Esophagus muscularis mucosa (tissue), 4 donors: Measurements from ENCODE around the gene KCNN4.

ENCODE experiments used
- CTCF ChIP-seq, 3 experiments: fragments of 200-600 bp in 2 of 3; fragments of 450-650 bp in 1 of 3; sonication (generic) in 2 of 3; IDR thresholded peaks; one replicate each; pipeline ENCODE4 v1.5.1; 2017 to 2019; ENCODE audit warnings: antibody characterized with exemption in 3 of 3, mild to moderate bottlenecking in 2 of 3, moderate library complexity in 1 of 3
- EP300 ChIP-seq: sonication (generic); formaldehyde crosslinking; IDR thresholded peaks from one replicate; pipeline ENCODE4 v1.6.1; 2017; ENCODE audit warnings: antibody characterized with exemption
- POLR2A ChIP-seq: fragments of 450-650 bp; IDR thresholded peaks from one replicate; pipeline ENCODE4 v1.6.1; 2017; ENCODE audit warnings: antibody characterized with exemption, moderate library complexity, mild to moderate bottlenecking, low read depth
- POLR2AphosphoS5 ChIP-seq, 2 donors: sonication (generic); formaldehyde crosslinking; IDR thresholded peaks; one replicate each; pipeline ENCODE4 v1.6.1; 2017; ENCODE audit warnings: antibody characterized with exemption in 2 of 2

GRCh38 chr19:43720936-43721335 lies 59.8 kb downstream of the KCNN4 start:
- no peak for TF ChIP-seq EP300
- no peak for TF ChIP-seq CTCF (IDR thresholded peaks at IDR 0.05)
- TF ChIP-seq POLR2AphosphoS5 (IDR thresholded peaks at IDR 0.05): no peak
- TF ChIP-seq POLR2A: no peak
